Stimulated activated CD4-positive, alpha-beta T cell treated with anti-CD3 and anti-CD28 coated beads, Interleukin-4, amount 100 ng/mL, for 4 hours (primary cell): ENCODE measurements around the gene PALM3.
"Not testable (repeated sequence)": the region's sequence is repeated elsewhere in the genome, so short reads cannot be mapped to it uniquely, and the experiment has no call there.

ENCODE experiments used
- DNase-seq, 2 experiments: peaks; one replicate each; pipeline ENCODE4 v3.0.0-alpha.2; 2020

The PALM3 gene

DNA sequence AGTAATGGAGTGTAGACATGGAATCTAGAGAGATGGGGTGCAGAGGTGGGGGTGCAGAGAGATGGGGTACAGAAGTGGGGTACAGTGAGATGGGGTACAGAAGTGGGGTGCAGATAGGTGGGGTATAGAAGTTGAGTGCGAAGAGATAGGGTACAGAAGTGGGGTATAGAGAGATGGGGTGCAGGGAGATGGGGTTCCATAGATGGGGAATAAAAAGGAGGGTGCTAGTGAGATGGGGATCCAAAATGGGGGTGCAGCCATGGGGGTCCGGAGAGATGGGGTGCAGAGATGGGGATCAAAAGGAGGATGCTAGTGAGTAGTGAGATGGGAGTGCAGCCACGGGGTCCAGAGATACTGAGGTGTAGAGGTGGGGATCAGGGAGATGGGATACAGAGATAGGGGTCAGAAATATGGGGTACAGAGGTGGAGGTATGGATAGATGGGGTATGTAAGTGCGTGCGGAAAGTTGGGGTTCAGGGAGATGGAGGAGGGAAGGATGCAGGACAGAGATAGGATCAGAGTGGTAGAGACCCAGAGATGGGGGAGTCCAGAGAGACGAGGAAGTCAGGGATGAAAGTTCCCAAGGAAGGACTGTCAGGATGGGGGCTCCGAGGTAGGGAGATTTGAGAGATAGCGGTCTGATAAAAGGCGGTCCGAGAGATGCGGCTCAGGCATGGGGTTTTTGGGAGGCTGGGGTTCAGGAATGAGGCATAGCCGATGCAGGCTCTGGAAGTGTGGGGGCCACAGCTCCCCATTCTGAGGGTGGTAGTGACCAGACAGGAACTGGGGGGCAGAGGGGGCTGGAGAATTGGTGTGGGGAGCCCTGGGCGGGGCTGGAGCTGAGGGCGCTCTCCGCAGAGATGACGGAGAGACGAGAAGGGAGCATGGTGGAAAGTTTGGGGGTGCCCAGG lies 3.4 kb downstream of the PALM3 start:
- no peak for DNase-seq

DNA sequence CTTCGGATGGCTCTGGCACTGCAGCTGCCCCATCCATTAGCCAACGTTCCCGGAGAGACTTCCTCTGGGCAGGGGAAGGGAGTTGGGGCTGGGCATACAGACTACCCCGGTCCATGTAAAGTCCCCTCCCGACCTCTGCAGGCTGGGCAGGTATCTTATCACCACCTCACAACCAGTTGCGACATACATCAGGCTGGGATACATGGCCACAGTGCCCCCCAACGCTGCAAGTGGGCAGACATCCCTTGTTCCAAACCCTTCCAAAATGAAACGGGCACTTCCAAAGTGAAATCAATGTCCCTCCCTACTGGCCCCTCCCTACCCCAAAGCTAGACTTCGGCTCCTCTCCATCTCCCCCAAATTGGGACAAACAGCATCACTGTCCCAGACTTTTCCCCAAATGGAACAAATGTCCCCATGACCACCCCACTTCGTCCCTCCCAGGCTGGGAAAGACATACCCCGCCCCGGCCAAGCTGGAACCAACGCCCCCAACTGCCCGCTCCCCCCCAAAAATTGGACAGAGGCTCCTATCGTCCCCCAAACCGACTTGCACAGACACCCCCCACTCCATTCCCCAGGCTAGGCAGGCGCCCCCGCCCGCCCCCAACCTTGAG lies 5.0 kb downstream of the PALM3 start:
- no peak for DNase-seq

DNA sequence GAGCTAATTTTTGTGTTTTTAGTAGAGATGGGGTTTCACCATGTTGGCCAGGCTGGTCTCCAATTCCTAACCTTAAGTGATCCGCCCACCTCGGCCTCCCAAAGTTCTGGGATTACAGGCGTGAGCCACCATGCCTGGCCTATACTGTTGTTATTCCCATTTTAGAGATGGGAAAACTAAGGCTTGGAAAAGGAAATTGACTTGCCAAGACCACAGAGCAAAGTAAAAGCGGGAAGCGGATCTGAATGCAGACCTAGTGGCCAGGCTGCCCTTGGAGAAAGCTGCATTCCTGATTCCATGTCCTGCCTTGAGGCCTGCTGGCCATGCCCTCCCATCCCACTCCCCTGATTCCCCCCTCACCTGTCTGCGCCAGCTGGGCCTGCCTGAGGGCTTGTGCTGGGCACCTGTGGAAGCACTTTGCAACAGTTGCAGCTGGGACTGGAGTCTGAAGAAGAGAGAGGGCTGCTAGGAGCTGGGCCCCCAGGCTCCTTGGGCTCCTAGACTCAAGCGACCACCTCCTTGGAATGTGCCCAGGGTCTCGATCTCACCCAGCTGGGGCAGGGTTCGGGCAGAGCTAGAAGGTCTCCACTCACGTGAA lies 5.7 kb downstream of the PALM3 start:
- DNase-seq = no peak

DNA sequence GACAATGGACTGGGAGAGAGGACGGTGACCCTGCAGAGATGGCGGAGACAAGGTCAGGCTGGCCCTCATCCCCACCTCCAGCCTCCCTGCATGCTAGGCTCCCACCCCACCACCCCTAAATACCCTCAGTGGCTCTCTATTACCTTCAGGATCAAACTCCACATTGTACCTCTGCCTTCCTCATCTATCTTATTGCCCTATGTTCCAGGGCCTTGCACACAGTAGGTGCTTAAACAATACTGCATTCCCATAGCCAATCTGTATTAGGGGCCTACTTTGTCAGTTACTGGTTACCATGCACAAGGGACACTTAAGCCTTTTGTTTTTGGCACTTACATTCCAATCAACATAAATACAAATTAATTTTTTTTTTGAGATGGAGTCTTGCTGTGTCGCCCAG lies 6.5 kb downstream of the PALM3 start:
- no peak for DNase-seq

DNA sequence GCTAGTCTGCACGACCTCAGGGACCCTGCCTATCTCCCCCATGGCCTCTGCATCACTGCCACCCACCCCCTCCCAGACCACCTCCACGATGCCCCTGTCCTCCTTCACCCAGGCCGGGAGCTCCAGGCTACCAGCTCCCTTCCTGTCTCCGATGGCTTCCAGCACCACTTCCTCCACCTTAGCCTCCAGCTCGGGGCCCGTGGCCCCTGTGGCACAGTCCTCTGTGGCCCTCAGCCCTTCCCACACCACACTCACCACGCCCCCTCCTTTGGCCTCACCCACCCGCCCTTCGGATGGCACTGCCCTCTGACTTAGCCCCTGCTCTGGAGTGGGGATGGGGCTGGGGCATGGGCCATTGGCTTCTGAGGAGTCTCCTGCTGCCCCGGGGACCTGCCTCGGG lies 7.2 kb downstream of the PALM3 start:
- no peak for DNase-seq

DNA sequence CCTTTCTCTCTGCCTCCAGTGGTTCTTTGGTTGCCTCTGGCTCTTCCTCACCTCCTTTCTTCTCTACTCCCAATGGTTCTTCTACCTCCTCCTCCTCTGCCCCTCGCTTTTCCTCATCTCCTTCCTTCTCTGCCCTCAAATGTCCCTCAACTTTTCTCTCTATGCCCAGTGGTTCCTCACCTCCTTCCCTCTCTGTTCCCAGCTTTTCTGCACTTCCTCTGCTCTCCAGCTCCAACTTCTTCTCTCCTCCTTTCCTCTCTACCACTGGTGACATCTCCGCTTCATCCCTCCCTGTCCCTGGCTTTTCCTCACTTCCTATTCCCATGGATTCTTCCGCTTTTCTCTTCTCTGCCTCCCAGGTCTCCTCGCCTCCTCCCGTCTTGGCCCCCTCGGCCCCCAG lies 7.8 kb downstream of the PALM3 start:
- no peak for DNase-seq

DNA sequence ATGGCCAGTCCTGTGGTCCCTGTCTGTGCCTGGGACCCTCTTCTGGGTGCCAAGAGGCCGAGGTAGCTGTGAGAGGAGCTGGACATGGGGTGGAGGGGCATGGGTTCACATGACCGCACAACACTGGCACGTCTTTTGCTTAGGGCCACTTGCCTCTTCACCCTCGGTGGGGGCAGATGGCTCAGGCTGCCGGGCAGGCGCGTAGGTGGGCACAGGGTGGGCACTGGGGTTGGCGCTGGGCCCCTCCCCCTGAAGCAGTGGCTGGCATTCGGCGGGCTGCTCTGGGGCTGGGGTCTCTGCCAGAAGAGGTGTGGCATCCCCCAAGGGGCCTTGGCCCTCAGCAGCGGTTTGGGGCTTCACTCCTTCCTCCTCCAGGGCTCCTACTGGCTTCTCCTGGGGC lies 8.4 kb downstream of the PALM3 start:
- DNase-seq = no peak

DNA sequence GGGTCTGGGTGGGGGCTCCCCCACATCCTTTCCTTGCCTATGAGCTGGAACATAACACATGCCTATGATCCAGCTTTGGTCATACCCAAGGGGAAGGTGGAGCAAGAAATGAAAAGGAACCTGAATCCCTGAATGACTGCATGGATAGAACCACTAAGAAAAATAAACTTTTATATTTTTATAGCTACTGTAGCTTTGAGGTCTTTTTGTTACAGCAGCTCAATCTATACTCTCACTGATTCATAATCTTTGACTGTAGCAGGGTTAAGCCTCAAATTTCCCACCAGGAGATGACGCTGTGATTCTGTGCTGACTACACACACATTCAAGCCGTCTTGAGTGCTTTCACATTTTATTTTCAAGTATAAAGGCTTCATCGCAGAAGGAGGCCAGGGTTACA lies 8.8 kb downstream of the PALM3 start:
- DNase-seq = no peak

DNA sequence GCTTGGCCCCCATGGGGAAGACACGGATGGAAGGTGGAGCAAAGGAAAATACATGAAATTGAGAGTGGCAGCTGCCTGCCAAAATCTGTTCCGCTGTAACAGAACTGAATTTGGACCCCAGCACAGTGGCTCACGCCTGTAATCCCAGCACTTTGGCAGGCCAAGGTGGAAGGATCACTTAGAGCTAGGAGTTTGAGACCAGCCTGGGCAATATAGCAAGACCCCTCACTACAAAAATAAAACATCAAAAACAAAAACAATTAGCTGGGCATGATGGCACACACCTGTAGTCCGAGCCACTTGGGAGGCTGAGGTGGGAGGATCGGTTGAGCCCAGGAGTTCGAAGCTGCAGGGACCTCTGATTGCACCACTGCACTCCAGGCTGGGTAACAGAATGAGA lies 9.4 kb downstream of the PALM3 start:
- DNase-seq = no peak

DNA sequence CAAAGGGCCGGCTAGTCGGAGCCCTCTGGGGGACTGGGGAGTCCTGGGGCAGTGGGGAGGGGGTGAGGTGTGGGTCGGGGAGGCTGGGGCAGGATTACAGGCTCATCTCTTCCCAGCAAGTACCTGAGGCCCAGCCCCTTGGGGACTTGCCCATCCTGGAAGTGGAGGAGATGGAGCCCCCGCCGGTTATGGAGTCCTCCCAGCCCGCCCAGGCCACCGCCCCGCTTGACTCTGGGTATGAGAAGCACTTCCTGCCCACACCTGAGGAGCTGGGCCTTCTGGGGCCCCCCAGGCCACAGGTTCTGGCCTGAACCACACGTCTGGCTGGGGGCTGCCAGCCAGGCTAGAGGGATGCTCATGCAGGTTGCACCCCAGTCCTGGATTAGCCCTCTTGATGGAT lies 9.9 kb downstream of the PALM3 start:
- no peak for DNase-seq

DNA sequence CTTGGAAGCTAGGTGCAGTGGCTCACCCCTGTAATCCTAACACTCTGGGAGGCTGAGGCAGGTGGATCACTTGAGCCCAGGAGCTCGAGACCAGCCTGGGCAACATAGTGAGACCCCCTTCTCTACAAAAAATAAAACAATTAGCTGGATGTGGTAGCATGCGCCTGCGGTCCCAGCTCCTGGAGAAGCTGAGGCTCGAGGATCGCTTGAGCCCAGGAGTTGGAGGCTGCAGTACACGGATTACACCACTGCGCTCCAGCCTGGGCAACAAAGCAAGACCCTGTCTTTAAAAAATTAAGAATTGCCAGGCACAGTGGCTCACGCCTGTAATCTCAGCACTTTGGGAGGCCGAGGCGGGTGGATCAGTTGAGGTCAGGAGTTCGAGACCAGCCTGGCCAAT lies 10.9 kb downstream of the PALM3 start:
- not testable (repeated sequence) for DNase-seq

DNA sequence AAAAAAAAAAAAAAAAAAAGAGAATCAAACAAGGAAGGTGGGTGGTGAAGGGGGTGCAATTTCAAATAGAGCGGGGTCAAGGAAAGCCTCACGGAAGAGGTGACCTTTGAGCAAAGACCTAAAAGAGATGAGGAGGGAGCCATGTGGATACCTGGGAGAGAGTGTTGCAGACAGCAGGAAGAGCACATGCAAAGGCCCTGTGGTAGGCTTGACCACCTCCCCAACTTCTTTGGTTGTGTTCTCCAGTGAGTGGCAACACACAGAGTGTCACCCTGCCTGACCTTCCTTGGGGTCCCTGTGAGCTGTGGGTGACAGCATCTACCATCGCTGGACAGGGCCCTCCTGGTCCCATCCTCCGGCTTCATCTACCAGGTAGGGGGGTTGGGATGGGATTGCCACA lies 11.4 kb downstream of the PALM3 start:
- DNase-seq = no peak

DNA sequence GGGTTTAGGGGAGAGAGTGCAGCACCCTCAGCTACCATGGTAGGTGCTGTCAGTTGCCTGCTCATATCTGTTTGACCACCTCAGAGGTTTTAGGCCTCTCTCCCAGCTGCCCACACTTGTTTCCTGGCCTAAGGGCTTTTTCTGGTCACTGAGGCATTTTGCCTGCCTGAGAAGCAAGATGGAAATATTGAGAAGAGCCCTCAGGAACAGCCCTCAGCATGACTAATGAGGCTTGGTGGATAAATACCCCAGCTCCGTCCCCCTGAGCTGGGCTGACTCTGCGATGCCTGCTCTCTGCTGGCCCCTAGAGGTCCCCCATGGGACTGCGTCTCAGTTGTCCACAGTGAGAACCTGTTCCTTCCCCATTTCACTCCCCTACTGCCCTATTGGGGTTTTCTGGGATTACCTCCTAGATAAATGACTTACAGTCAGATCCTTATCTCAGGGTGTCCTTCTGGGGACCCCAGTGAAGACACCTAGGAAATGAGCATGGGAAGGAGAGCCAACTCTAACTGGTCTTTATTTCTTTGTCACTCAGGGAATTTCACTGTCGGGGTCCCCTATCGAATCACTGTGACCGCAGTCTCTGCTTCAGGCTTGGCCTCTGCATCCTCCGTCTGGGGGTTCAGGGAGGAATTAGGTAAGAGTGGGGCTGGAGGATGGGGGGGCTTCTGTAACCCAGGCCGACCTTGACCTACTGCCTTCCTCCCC lies 13.3 kb downstream of the PALM3 start:
- peak; percentile 72 to 76 for DNase-seq

DNA sequence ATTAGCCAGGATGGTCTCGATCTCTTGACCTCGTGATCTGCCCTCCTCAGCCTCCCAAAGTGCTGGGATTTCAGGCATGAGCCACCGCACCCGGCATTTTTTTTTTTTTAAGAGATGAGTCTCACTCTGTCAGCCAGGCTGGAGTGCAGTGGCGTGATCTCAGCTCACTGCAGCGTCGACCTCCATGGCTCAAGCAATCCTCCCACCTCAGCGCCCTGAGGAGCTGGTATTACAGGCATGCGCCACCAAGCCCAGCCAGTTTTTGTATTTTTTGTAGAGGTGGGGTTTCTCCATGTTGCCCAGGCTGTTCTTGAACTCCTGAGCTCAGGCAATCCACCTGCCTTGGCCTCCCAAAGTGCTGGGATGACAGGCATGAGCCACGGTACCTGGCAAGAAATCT lies 14.0 kb downstream of the PALM3 start:
- not testable (repeated sequence) for DNase-seq

DNA sequence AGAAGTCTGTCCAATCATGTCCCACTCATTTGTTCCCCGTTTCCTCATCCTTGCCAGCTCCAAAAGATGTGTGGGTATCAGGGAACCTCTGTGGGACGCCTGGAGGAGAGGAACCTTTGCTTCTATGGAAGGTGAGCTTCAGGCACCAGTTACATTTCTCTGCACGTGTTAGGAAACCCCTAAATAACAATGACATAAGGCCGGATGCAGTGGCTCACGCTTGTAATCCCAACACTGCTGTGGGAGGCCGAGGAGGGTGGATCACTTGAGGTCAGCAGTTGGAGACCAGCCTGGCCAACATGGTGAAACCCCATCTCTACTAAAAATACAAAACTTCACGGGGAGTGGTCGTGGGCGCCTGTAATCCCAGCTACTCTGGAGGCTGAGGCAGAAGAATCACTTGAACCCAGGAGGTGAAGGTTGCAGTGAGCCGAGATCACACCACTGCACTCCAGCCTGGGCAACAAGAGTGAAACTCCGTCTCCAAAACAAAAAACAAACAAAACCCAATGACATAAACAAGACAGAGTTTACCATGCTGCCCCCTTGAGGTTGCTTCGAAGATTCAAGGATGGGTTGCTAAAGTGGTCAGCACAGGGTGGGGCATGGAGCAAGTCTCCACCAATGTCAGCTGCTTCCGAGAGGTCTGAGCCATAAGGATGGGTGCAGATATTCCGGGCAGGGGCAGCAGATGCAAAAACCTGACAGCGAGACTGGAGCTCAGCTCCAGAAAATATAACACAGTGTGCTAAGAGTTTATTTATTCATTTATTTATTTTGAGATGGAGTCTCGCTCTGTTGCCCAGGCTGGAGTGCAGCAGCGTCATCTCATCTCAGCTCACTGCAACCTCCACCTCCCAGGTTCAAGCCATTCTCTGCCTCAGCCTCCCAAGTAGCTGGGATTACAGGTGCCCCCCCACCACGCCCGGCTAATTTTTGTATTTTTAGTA lies 18.9 kb downstream of the PALM3 start:
- DNase-seq = peak in 1 of 2 experiments; percentile 10

DNA sequence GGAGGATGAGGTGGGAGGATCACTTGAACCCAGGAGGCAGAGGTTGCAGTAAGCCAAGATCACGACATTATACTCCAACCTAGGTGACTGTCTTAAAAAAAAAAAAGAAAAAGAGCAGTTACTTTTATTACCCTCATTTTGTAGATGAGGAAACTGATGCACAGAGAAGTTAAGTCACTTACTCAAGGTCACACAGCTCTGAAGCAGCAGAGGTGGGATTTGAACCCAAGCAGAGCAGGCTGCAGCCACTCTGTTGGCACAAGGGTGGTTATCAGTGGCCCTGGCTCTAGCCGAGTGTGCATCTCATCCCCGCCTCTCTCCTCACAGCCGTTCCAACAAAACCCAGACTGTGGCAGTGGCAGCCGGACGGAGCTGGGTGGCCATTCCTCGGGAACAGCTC lies 22.7 kb downstream of the PALM3 start:
- DNase-seq = no peak

DNA sequence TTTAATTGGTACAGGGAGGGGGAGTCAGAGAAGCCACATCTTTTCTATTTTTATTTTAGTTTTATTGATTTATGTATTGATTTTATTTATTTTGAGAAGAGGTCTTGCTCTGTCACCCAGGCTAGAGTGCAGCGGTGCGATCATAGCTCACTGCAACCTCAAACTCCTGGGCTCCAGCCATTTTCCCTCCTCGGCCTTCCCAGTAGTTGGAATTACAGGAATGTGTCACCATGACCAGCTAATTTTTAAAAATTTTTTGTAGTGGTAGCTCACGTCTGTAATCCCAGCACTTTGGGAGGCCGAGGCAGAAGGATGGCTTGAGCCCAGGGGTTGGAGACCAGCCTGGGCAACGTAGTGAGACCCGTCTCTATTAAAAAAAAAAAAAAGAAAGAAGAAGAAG lies 26.2 kb downstream of the PALM3 start:
- no peak for DNase-seq

DNA sequence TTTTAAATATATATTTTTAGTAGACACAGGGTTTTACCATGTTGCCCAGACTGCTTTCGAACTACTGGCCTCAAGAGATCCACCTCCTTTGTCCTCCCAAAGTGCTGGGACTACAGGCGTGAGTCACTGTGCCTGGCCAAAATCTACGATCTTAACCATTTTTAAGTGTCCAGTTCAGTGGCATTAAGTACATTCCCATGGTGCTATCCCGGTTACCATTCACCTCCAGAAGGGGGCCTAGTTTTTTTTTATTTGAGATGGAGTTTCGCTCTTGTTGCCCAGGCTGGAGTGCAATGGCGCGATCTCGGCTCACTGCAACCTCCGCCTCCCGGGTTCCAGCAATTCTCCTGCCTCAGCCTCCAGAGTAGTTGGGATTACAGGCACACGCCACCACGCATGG lies 26.7 kb downstream of the PALM3 start:
- not testable (repeated sequence) for DNase-seq

DNA sequence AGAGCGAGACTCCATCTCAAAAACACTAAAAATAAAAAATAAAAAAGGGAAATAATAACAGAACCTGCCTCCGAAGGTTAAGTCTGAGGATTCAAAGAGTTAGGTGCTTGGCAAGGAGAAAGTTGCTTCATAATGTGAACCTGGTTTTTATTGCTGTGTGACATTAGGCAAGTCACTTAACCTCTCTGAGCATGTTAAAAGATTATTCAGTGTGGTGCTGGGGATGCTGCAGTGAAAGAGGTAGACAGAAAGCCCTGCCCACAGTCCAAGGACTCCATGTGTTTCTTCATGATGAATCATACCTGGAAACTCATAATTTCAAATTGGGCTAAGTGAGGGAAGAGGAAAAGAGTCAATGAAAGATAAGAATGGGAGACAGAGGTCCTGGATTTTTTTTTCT lies 27.9 kb downstream of the PALM3 start:
- no peak for DNase-seq

DNA sequence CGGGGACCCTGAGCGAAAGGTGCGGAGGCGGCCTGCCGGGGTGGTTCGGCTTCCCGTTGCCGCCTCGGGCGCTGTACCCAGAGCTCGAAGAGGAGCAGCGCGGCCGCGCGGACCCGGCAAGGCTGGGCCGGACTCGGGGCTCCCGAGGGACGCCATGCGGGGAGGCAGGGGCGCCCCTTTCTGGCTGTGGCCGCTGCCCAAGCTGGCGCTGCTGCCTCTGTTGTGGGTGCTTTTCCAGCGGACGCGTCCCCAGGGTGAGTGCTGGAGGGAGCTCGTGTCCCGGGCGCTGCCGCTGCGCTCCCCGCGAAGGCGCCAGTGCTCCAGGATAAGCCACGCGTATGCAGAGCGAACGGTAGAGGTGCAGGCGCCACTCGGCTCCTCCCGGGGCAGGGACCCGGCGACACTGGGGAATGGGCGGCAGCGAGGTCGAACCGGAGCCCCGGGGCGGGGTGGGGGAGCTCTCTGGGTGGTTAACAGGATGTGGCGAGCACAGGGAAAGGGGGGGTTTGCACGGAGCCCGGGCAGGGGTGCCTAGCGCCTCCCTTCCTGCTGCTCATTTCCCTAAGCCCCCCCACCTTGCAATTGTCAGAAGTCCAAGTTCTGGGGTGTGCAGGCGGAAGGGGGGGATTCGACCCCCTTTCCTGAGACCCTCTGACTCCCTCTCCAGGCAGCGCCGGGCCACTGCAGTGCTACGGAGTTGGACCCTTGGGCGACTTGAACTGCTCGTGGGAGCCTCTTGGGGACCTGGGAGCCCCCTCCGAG lies 30.0 kb downstream of the PALM3 start, which contains the start of gene IL27RA:
IL27RA (plus strand) TSS at position 44 of the 762 bp plus-strand sequence; CDS start at position 155, 111 bp downstream.
- peak; percentile 69 to 80 for DNase-seq

DNA sequence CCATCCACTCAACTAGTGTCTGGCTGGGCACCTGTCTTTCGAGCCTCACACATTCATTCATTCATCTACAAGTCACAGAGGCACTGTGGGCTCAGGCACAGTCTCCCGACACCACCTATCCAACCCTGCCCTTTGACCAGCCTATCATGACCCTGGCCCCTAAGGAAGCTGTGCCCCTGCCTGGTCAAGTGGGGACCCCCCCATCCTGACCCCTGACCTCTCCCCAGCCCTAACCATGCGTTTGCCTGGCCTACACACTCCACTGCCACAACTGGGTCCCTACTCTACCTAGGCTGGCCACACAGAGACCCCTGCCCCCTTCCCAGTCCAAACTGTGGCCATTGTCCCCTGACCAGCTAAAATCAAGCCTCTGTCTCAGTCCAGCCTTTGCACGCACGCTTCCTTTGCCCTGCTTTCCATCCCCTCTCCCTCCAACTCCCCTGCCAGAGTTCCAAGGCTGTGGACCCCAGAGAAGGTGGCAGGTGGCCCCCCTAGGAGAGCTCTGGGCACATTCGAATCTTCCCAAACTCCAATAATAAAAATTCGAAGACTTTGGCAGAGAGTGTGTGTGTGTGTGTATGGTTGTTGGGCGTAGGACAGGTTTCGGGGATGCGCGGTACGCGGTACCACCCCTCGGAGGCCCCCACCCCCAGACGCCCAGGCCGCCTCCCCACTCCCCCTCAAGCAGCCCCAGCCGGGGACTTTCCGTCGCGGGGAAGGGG lies 30.7 kb downstream of the PALM3 start:
- peak in 1 of 2 experiments; percentile 92 for DNase-seq
